HG03521 (cell line): ENCODE measurements around the gene SPOCK1.

Experiments used
- ATAC-seq: cut with Tn5 transposase; IDR thresholded peaks from one replicate; pipeline ENCODE4 v1.9.1; 2021; ENCODE audit warnings: mild to moderate bottlenecking, moderate library complexity; ENCODE audit not compliant: unreplicated experiment

SPOCK1 gene

DNA sequence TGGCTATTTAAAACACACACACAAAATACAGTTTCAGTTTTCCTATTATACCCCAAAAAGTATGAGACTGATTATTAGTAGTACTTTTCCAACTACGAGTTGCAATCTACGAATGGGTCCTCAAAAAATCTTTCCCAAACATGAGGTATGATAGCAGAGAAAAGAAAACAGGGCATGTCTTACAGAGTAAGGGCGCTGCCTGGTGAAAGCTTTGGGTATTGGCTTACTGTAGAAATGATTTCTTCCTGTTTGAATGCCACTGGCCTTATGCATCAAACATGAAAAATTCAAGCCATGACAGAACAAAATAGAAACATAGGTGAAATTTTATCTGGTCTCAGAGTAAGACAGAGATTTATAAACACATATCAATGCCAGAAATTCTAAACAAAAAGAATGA, 448.0 kb downstream of the SPOCK1 start:
- no peak for ATAC-seq

DNA sequence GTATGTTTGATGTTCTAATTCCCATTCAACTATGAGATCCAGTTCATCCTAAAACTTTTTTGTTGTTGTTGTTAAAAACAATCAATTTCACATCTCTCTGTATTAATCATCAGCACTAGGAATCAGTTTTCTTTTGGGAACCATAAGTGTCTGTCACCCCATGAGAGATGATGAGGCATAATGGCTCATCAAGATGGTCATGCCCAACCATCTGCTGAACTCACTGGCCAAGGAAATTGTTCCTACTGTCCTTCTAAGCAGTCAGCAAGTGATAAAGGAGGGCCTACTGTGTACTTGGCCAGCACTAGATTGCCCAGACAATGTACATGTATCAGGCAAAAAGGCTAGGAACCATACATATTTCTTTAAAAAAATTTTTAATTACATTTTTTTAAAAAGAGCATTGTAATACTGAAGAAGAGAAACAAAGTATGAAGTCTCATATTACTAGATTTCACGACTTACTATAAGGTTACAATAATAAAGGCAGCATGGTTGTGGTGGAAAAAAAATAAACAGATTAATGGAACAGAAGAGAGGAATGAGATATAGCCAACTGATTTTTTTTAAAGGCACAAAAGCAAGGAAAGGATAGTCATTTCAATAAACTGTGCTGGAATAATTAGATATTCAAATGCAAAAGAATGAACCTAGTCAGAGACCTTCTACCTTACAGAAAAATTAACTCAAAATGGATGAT, 458.3 kb downstream of the SPOCK1 start:
- no peak for ATAC-seq

DNA sequence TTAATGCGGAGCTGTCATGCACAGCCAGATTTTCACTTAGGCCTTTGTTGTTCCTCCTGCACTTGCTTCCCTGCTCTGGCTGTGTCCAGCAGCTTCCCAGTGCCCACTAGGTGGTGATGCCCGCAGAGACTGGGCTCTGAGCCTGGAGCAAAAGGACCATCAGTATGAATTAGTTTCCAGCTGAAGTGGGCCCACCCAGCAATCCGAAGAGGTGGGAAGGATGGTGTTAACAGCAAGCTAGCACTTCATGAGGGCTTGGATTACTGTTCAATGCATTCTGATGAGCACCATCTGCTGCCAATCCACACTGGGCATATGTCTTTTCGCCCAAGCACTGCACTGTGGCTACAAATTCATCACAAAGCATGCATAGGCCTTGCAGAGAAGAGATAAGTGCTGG, 459.1 kb downstream of the SPOCK1 start:
- ATAC-seq: no peak

DNA sequence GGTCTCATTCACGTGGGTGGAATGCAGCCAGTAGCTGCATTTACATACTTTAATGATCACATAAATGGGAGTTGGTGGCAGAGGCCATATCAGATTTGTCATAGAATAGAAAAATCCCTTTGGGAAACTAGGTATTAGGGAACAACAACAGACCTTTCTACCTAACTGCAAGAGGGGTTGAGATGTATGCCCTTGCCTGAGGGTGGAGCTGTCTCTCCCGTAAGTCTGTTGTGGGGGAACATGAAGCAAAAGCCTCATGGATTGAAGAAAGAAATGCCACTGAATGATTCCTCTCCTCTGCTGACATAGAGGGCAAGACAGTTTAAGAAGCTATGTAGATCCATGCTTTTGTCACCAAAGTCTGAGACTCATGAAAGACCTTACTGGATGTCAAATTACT, 461.3 kb downstream of the SPOCK1 start:
- ATAC-seq: no peak

DNA sequence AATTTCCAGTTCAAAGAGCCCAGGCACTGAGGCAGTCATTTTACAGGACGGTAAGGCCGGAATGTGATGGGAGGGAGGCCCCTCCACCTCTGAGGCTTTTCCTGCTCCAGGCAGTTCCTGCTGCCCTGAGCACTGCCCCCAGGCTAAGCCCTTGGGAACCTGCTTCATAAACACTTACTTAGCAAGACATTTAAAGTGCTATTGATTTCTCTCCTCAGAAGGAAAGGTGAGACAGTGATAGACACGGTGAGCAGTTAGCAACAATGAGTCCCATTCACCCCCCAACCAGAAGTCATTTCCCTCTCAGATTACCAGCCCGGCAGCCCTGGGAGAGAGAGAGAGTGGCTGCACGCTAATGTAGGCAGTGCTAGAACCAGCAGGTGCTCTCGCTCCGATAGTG, 462.5 kb downstream of the SPOCK1 start:
- no peak for ATAC-seq

DNA sequence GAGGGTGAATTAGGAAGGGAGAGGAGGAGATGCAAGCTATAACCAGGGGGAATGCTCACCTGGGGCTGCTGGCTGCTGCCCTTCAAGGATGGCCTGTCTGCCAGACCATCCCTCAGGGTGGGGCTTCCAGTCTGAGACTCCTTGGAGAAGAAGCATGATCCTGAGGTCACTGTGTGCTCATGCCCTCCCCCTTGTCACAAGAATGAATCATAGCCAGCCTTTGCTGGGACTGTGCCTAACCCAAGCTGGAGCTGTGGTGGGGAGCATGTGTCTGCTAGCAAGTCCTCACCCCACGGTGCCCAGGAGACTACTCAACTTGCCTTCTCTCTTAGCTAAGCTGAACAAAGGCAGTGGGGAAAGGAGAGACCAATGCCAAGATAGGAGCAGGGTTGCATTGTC, 463.6 kb downstream of the SPOCK1 start:
- ATAC-seq: no peak

DNA sequence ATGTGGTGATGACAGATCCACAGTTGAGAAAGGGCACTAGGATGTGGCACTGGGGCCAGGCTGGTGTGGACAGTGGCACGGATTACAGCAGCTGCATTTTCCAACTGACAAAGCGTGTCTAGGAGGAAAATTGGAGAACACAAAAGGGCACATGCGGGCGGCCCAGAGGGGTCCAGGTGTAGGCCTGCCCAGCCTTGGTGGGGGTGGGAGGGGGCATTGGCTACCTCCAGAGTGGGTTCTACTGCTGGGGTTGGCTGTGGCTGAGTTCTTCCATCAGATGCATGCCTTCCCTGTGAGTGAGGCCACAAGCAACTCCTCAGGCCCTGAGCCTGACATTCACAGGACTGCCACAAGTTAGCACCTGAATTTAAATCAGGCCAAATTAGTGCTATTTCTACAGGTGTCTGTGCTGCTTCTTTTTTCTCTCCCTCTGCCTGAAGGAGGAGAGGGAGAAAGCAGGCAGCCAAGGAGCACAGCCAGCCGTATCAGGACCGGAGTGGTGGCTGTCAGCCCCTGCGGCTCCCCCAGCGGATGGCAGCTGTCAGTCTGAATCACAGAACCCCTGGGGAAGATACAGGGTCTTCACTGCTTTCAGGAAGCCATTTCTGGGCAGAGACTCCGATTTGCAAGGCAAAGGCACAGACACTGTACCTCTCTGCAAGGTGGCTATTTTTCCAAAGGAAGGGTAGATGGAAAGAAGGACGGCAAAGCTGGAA, 464.2 kb downstream of the SPOCK1 start:
- ATAC-seq: no peak

DNA sequence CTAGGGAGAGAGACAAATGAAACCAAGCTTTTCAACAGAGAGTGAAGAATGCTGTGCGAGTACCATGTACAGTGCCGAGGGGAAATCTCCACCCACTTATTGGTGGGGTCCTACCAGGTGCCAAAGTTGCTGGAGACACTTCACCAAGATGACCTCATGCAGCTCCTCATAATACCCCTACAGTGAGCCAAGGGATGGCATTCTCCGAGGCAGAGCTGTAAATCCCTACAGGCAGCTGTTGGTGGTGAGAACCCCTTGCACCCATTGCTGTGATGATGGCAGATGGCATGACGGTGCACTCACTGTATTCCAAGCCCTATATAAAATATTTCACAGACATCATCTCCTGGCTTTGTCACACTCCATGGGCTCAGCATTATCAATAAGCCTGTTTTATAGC, 464.9 kb downstream of the SPOCK1 start:
- ATAC-seq: no peak

DNA sequence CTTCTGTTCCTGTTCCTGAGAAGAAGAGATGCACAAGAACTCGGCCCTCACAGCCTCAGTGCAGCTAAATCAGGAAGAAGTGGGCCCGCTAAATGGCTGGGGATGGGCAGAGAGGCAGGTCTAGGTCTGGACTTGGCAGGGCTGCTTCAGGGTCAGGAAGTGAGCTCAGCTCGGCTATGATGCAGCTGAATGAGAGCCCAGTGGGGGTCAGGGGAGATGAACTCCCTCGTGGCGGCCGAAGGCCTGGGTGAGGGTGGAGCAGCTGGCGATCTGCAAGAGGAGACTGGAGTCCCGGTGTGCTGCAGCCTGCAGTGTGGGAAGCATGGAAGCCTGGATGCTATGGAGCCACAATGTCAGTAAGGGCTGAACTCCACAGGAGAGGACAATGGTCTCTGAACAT, 466.2 kb downstream of the SPOCK1 start:
- ATAC-seq: no peak

DNA sequence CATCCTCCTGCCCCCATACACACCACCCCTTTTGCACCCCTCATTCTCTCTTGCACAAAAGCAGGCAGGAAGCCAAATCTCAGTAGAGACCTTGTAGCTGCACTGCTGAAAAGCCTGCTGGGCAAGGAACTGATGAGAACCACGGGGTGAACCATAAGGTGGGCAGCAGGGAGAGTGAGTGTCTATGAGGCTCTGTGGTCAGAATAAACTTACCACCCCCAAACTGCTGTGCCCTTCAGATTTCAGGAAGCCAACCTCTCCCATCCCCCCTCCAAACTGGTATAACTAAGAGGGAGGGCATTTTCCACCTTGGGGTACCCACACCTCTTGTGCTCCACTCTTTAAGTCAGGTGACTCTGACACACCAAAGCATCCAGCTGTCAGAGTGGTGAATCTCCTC, 471.4 kb downstream of the SPOCK1 start:
- ATAC-seq: no peak

DNA sequence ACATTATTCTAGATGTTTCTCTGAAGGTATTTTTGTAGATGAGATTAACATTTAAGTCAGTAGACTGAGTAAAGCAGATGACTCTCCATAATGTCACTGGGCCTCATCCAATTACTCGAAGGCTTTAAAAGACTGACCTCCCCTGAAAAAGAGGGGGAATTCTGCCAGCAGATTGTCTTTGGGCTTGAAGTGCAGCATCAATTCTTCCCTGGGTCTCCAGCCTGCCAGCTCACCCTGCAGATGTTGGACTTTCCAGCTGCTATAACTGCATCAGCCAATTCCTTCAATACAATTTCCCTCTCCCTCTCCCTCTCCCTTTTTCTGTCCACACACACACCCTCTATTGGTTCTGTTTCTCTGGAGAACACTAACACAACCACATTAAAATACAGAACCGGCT, 472.8 kb downstream of the SPOCK1 start:
- ATAC-seq: no peak

DNA sequence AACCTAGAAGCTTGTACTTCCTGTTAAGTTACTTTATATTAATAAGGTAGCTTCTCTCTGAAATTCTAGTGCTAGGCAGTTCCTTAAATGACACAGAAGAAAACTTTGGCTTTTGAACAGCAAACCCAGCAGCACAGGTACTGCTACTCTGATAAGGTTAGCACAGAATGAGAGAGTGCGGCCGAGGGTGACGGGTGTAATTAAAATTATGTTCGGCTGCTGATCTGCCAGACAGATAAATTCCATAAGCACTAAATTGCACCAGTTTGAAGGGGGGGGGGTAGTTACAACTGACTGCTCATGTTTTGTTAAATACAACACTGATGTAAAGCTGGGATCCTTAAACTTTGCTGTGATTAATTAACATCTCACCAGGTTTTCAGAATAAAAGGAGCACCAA, 475.1 kb downstream of the SPOCK1 start:
- ATAC-seq: no peak

DNA sequence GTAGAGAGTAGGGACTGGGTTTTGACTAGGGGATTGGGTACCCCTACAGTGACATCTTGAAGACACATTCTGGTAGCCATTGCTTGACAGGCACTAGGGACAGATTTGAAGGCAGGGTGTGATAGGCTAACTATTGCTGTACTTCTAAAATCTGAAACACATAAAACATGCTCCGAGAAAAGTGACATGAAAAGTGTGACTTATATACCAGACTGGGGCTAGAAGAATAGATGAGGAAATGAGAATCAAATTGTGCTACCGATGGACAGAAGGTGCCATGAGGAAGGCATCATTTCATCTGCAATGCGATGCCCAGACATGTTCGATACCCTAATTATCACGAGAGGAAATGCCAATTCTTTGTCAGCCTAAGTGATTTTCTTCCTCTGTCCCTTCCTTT, 475.8 kb downstream of the SPOCK1 start:
- ATAC-seq: no peak

DNA sequence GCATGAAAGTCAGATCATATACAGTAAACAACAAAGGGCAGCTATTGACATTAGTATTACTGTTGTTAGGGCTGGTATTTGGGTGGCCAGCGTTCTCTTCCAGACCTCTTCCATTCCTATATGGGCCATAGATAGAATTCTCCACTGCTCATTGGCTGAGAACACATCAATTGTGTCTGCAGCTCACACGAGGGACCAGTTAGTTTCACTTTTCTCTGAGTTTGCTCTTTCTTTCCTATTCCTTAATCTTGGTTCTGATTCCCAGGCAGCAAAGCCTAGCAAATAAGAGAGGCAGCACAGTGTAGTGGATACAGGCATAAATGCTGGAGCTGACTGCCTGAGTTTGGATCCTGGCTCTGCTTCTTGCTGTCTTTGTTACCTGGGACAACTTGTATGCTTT, 476.4 kb downstream of the SPOCK1 start:
- ATAC-seq: no peak

DNA sequence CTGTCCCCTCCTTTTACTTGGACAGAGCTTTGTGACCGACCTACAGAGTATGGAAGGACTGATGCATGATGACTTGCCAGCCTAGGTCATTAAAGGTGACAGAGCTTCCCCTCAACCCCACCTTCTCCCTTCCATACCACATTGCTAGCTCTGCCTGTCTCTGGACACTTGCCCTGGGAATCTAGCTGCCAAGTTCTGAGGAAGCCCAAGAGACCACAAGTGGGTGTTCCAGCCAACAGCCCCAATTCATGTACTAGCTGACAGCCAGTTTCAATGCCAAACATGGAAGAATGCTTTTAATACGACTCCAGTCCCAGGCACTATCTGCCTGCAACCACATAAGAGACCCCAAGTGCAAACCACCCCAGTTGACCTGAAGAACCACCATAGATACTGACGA, 477.1 kb downstream of the SPOCK1 start:
- no peak for ATAC-seq

DNA sequence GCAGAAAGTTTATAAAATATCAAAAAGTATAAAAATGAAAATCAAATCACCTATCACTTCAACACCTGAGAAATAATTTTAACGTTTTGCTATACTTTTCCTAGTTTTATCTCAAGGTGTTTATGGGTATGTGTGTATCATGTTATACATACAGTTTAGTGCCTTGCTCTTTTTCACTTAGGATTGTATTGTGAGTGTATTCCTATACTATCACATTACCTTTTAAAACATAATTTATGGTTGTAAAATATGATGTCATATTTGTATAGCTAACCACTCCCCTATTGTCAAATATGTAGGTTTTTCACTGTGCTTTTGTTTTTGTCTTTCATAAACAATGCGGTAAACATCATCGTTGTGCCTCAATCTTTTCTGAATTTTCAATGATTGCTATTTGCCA, 479.9 kb downstream of the SPOCK1 start:
- no peak for ATAC-seq

DNA sequence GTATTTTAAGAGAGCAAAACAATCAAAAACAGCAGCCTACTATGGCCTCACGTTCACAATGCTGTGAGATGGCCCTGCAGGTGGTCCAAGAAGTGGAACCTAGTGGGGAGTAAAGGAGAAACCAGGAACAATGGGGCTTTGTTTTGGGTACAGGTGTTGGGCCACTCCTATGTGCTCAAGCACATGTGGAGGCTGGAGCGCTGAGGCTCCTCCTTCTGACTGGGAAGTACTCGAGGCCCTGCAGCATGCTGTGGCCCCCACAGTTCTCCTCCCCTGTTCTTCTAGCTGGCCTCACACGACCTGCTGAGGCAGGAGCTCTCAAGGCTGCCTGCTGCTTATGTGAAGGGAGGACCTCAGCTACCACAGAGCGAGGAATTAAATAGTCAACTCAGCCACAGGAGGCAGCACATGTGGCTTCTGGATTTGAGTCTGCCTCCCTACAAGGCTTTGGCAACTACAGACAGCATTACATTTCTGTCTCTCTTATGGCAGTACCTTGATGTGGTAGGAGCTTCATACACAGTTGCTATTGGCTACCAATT, 482.3 kb downstream of the SPOCK1 start:
- ATAC-seq: no peak

DNA sequence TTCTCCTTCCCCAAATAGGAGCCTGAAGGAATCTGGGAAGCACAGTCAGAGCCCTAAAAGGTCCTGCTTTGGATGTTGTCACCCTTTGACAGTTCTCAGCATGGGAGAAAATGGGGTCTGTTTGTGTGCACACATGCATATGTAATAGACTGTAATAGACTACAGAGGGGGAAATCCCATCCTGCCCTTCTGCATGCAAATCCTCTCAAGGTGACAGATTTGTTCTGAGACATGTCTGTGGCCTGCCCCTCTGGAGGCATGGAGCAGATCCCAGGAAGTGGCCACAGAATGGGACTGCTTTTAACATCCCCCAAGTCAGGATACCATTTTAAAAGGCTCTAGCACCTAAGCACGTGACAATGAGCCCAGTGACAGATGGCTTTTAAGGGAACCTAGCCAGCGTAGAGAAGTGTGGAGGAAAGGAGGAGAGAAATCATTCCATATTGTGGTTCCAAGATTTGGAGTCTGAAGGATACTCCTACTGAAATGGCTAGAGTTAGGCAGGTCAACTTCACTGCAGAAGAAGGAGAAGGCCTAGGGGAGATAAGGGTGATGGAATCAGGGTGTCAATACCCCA, 483.5 kb downstream of the SPOCK1 start:
- no peak for ATAC-seq

DNA sequence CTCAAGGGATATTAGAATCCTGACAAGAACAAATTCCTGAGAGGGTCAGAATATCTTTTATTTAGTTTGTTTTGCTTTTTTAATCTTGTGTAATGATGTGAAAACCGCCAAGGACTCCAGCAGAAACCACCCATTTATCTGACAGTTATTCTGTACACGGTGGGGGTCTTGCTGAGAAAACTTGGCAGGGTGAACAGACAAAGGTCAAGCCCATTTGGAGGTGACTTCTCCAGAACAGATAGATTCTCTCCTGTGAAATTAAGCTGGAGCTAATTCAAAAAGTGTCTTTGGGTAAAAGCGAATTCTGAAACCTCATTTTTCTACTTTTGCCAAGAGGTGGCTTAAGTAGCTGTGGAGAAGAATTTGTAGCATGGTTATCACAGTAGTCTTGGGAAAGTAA, 484.4 kb downstream of the SPOCK1 start:
- no peak for ATAC-seq

DNA sequence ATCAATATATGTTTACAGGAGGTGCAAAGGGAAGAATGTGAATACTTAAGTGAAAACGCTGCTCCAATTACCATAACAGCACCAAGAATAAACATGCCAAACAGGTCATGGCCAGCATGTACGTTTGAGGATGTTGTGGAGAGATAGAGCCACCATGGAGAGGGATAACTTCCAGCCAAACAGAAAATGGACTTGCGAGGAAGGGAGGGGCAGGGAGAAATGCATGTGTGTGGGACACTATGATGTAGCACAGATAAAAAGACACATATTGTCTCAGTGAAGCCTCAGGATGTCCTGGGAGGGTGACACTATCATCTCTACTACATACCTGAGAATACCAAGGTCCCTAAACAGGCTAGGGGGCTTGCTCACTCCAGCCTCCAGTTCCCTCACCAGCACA, 488.9 kb downstream of the SPOCK1 start:
- no peak for ATAC-seq

DNA sequence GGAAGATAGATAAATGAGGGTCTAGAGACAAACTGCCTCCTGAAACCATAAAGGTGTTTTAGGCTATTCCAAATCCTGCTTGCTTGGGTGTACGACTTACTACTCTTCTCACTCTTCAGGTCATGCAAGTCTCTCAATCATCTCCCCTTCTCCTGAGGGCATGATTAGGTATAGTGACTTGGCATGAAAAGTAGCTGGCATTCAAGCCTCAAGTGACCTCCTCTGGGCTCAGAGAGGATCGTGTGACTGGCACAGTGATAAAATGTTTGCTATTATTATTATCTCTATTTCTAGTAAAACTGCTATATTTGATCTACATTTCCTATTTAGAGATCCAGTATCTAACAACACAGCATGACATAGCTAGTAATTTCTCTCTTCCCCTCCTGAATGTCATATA, 494.8 kb downstream of the SPOCK1 start:
- no peak for ATAC-seq

DNA sequence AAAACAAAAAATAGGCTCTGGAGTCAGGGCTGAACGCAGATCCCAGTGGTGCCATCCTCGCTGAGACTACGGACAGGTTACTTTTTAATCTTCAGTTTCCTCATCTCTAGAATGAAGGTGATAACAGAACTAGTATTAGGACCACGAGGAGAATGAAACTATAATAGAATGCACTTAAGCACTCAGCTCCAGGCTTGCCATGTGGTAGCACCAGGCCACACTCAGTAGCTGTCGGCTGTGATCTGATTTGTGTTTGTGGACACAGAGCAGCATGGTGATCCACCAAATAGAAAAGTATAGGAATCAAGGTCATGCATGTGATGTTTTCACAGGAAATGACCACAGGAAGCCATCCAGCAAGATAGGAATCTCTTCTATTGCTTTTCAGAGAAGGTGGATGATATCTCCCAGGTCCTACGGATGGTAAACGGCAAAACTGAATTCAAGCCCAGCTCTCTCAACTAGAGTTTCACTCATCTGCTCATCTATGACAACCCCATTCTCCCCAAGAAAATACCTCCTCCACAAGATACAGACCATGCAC, 498.0 kb downstream of the SPOCK1 start:
- no peak for ATAC-seq
